Ramos (cell line): ENCODE results near the gene CCN2.

ENCODE experiments used
- in situ Hi-C: fragments of 300-500 bp; cut with MboI; formaldehyde crosslinking; loops from one replicate; pipeline ENCODE4 v1.14.3; 2022; ENCODE audit warnings: low sequenced_read_pairs; ENCODE audit not compliant: unreplicated experiment

The CCN2 gene

DNA sequence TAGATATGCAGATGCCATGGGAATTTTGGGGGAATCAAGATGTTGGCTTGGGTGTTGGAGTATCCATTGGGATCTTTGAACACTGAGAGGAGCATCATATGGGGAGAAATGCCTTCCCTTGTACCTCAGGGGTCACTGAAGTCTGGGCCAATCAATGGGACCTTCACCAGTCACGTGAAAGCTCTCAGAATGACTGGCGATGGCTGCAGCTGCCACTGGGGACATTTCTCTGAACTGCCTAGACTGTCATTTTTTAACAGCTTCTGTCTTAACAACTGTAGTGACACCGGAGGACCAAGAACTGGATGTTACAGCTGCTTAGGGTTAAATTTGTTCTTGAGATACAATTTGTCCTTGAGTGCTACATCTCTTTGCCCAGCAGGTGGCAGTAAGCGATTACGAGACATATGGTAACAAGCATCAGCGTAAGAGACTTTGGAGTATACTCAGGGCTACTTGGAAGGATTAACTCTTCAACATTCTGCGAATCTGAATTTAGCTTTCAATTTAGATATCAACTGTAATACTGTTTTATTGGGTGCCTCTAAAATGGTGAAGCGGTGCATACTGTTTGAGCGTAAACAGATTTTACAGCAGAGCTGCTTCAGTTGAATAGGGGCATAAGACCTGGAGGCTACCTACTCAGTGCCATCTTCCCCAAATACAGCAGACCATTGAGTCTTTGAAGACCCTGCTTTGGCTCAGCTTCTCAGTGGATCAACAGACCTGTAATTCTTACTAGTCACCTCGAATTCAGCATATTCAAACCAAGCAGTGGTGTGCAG lies 36.0 kb downstream of the CCN2 start:
- in situ Hi-C loops: loop anchor here (5.0 to 25.0 kb wide), 2 partner anchors 228 to 382 kb away; no protein-coding TSS in a partner anchor

DNA sequence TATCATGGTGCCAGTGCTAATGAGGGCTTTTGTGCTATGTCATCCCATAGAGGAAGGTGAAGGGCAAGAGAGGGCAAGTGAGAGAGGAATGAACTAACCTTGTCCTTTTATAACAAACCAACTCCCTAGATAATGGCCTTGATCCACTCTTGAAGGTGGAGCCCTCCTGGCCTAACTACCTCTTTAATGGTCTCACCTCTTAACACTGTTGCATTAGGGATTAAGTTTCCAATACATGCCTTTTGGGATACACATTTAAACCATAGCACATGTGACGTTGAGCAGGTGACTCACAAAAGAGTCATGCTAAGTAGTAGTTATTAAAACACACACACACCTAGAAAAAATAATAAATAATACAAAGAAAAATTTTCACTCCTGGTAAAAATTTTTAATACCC lies 36.9 kb downstream of the CCN2 start:
- in situ Hi-C loops: loop anchor here (25.0 kb wide), 1 partner anchor 227 kb away; no protein-coding TSS in a partner anchor

DNA sequence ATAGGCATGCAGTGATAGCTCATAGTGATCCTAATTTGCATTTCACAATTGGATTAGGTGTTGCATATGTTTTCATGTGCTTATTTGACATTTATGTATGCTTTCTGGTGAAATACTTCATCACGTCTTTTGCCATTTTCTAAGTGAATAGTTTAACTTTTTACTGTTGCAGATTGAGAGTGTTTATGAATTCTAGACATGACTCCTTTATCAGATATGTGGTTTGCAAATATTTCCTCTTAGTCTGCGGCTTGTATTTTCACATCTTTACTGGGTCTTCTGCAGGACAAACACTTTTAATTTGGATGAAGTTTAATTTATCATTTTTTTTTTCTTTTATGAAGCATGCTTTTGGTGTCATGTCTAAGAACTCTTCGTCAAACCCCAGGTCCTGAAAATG lies 39.2 kb downstream of the CCN2 start:
- in situ Hi-C loops: loop anchor here (25.0 kb wide), 1 partner anchor 225 kb away; no protein-coding TSS in a partner anchor

DNA sequence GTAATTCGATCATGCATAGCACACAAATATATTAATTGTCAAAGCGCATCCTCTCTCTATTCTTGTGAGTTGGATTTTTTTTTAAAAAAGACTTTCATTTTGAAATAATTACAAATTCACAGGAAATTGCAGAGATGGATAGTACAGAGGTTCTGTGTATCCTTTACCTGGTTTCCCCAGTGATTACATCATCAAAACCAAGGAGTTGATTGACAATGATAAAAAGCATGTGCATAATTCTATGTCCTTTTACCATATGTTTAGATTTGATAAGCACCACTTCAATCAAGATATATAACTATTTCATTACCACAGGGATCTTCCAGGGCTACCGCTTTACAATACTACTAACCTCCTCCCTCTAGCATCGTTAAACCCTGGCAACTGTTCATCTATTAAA lies 40.2 kb downstream of the CCN2 start:
- in situ Hi-C loops: loop anchor here (25.0 kb wide), 1 partner anchor 224 kb away; no protein-coding TSS in a partner anchor

DNA sequence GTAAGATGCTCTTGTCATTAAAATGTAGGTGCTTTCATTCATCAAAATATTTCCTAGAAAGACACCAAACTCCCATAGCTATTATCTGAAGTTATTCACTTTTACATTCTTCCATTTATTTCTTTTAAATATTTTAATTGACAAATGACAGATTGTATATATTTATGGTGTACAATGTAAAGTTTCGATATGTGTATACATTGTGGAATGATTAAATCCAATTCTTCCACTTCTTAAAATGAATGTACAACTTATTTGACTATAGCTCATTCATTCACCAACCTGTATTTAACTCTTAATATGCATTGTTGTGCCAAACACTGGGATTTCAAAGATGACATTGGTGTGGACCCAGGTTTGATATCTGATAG lies 41.0 kb downstream of the CCN2 start:
- in situ Hi-C loops: loop anchor here (25.0 kb wide), 1 partner anchor 223 kb away; no protein-coding TSS in a partner anchor

DNA sequence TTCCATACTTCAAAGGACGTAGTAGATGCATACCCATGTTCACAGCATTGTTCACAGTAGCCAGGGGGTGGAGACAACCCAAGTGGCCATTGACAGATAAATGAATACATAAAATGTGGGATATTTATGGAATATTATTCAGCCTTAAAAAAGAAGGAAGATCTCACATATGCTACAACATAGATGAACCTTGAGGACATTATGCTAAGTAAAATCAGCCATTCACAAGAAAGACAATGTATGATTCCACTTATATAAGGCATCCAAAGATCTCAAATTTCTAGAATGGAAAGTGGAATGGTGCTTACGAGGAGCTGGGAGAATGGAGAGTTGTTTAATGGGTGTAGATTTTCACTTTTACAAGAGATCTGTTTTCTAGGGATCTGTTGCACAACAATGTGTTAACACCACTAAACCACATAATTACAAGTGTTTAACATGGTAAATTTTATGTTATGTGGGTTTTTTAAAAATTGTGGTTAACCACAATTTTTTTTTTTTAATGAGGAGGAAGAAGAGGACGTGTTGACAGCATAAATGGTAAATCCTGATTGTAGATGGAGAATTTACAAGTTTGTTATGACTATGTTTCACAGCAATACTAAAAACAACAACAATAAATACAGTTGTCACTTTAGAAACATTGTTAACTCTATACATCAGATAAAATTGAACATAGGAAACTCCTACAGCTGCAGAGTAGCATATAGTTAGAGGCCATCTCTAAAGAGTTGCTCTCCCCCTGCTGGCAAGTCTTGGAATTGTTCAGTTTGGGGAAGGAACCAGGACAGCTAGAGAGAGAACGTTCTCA lies 41.6 kb downstream of the CCN2 start:
- in situ Hi-C loops: loop anchor here (25.0 kb wide), 1 partner anchor 222 kb away; no protein-coding TSS in a partner anchor

DNA sequence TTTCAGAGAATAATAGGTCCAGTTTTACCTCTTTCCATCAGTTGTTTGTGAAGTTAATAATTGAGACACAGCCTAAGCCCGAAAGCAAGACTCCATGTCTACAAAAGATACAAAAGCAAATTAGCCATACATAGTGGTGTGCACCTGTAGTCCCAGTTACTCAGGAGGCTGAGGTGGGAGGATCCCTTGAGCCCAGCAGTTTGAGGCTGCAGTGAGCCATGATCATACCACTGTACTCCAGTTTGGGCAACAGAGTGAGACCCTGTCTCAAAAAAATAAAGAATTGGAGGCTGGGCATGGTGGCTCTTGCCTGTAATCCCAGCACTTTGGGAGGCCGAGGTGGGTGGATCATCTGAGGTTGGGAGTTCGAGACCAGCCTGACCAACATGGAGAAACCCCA lies 42.4 kb downstream of the CCN2 start:
- in situ Hi-C loops: loop anchor here (25.0 kb wide), 1 partner anchor 221 kb away; no protein-coding TSS in a partner anchor

DNA sequence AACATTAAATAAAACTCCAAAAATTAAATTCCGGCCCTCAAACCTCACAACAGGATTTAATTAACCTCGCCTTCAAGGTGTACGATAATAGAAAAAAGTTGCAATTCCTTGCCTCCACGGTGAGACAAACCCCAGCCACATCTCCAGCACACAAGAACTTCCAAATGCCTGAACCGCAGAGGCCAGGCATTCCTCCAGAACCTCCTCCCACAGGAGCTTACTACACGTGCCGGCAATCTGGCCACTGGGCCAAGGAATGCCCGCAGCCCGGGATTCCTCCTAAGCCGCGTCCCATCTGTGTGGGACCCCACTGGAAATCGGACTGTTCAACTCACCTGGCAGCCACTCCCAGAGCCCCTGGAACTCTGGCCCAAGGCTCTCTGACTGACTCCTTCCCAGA lies 47.4 kb downstream of the CCN2 start:
- in situ Hi-C loops: loop anchor here (25.0 kb wide), 1 partner anchor 216 kb away; no protein-coding TSS in a partner anchor

DNA sequence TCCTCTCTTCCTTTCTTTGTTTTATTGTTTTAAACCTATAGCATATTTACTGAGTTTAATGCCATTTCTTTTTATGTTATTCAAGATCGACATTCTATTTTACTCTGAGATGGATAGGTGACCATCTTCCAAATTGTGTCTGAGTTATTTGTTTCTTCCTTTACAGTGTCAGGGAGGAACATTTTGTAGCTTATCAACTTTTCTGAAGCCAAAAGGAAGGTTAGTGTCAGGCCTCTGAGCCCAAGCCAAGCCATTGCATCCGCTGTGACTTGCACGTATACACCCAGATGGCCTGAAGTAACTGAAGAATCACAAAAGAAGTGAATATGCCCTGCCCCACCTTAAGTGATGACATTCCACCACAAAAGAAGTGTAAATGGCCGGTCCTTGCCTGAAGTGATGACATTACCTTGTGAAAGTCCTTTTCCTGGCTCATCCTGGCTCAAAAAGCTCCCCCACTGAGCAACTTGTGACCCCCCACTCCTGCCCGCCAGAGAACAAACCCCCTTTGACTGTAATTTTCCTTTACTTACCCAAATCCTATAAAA lies 49.8 kb downstream of the CCN2 start:
- in situ Hi-C loops: loop anchor here (25.0 kb wide), 1 partner anchor 214 kb away; no protein-coding TSS in a partner anchor

DNA sequence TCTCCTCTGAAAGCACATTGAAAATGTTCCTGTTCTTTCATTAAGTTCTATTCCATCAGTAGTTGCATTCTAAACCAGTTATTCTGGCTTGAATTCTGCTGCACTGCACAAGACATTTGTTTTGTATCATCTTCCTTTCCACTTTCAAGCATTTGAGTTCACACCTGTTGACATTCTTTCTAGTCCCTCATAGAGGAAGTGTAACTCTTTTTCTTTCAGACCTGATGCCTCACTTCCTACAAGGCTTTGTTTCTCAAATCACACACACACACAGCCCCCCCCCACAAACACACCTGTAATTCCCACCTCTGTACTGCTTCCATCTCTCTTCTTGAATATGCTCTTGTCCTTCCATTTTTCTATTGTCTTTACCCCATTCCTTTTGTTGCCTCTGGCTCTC lies 50.9 kb downstream of the CCN2 start:
- in situ Hi-C loops: loop anchor here (25.0 kb wide), 1 partner anchor 213 kb away; no protein-coding TSS in a partner anchor

DNA sequence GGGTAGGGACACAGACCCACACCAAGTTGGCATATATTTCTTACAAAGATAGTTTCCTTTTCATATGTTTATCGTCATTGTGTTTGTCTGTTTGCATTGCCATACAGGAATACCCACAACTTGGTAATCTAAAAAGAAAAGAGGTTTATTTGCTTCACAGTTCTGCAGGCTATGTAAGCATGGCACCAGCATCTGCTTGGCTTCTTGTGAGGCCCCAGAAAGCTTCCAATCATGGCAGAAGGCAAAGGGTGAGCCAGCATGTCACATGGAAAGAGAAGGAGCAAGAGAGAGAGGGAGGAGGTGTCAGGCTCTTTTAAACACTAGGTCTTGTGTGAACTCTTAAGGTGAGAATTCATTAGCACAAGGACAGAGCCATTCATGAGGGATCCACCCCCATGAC lies 52.5 kb downstream of the CCN2 start:
- in situ Hi-C loops: no loop called here
